HCT116 (cell line): ENCODE measurements around the gene USP47.

Experiments used
- CTCF ChIP-seq, 3 experiments: fragments of 200-600 bp in 1 of 3; sonication (generic) in 1 of 3; IDR thresholded peaks in 2 of 3; conservative IDR thresholded peaks in 1 of 3; 2 replicates each; pipeline ENCODE4 v1.5.1; 2012 to 2017; ENCODE audit warnings: low read depth in 2 of 3, low read length in 2 of 3, antibody characterized with exemption in 1 of 3, borderline replicate concordance in 1 of 3, control low read depth in 1 of 3, mild to moderate bottlenecking in 1 of 3, mixed read lengths in 1 of 3, mixed run types in 1 of 3, moderate library complexity in 1 of 3; ENCODE audit not compliant: insufficient read depth in 1 of 3
- EGR1 ChIP-seq: IDR thresholded peaks from 2 replicates; pipeline ENCODE4 v1.6.1; 2012; ENCODE audit warnings: low read depth
- EZH2 ChIP-seq: fragments of 200-600 bp; sonication (generic); IDR thresholded peaks from 2 replicates; pipeline ENCODE4 v1.6.1; 2017; ENCODE audit warnings: antibody characterized with exemption, mixed run types
- JUND ChIP-seq: IDR thresholded peaks from 2 replicates; pipeline ENCODE4 v1.6.1; 2012
- MAX ChIP-seq: IDR thresholded peaks from 2 replicates; pipeline ENCODE4 v1.6.1; 2012
- POLR2A ChIP-seq: IDR thresholded peaks from 2 replicates; pipeline ENCODE4 v1.7.0; 2011; ENCODE audit warnings: borderline replicate concordance; ENCODE audit not compliant: insufficient read depth, insufficient read length; ENCODE audit errors: extremely low read depth
- POLR2AphosphoS5 ChIP-seq: IDR thresholded peaks from 2 replicates; pipeline ENCODE4 v1.6.1; 2011; ENCODE audit warnings: mild to moderate bottlenecking, low read depth, low read length, moderate library complexity
- SIN3A ChIP-seq: IDR thresholded peaks from 2 replicates; pipeline ENCODE4 v1.6.1; 2012; ENCODE audit warnings: low read depth
- YY1 ChIP-seq: IDR thresholded peaks from 2 replicates; pipeline ENCODE4 v1.6.1; 2011; ENCODE audit warnings: low read length, low read depth, moderate library complexity, mild to moderate bottlenecking; ENCODE audit not compliant: insufficient replicate concordance; ENCODE audit errors: extremely low read depth
- ZBTB33 ChIP-seq: IDR thresholded peaks from 2 replicates; pipeline ENCODE4 v1.6.1; 2011; ENCODE audit warnings: mild to moderate bottlenecking, low read length, moderate library complexity; ENCODE audit not compliant: insufficient replicate concordance; ENCODE audit errors: extremely low read depth
- ZFX ChIP-seq: fragments of 450-650 bp; IDR thresholded peaks from 2 replicates; pipeline ENCODE4 v1.6.1; 2017
- ZNF274 ChIP-seq: fragments of 200-500 bp; sonication (Bioruptor generic); IDR thresholded peaks from 2 replicates; pipeline ENCODE4 v1.6.1; 2014; ENCODE audit warnings: mild to moderate bottlenecking, low read depth, low read length, inconsistent platforms

- no peak for TF ChIP-seq CTCF (IDR thresholded peaks at IDR 0.05 in 2 of 3, conservative IDR thresholded peaks at IDR 0.05 in 1 of 3; ENCODE audit: borderline replicate concordance in 1 of 3, insufficient read depth in 1 of 3, low read depth in 2 of 3, low read length in 2 of 3)
- TF ChIP-seq POLR2AphosphoS5: no peak
- TF ChIP-seq ZFX: no peak
- TF ChIP-seq JUND: no peak
- no peak for TF ChIP-seq EGR1
- TF ChIP-seq EZH2: no peak
- TF ChIP-seq YY1: no peak
- TF ChIP-seq SIN3A: no peak
- TF ChIP-seq POLR2A: no peak
- TF ChIP-seq MAX: no peak
- no peak for TF ChIP-seq ZBTB33
- TF ChIP-seq ZNF274: no peak
Observed at GRCh38 chr11:11827272-11827671, 14.5 kb upstream of the USP47 start.
